ENCODE results near the gene NUDT16L1.

DNA sequence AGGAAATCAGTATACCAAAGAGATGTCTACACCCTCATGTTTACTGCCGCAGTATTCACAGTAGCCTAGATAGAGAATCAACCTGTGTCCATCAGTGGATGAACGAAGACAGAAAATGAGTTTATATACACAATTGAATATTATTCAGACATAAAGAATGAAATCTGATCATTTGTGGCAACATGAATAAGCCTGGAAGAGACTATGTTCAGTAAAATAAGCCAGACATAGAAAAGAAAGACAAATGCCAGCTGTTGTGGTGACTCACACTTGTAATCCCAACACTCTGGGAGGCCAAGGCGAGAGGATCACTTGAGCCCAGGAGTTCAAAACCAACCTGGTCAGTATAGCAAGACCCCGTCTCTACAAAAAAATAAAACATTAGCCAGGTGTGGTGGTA lies 16.1 kb downstream of the NUDT16L1 start:
- TF ChIP-seq, protein P1, sequence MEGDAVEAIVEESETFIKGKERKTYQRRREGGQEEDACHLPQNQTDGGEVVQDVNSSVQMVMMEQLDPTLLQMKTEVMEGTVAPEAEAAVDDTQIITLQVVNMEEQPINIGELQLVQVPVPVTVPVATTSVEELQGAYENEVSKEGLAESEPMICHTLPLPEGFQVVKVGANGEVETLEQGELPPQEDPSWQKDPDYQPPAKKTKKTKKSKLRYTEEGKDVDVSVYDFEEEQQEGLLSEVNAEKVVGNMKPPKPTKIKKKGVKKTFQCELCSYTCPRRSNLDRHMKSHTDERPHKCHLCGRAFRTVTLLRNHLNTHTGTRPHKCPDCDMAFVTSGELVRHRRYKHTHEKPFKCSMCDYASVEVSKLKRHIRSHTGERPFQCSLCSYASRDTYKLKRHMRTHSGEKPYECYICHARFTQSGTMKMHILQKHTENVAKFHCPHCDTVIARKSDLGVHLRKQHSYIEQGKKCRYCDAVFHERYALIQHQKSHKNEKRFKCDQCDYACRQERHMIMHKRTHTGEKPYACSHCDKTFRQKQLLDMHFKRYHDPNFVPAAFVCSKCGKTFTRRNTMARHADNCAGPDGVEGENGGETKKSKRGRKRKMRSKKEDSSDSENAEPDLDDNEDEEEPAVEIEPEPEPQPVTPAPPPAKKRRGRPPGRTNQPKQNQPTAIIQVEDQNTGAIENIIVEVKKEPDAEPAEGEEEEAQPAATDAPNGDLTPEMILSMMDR (IDR thresholded peaks at IDR 0.05): no peak
- TF ChIP-seq POLR2A (IDR thresholded peaks at IDR 0.05): no peak
